Stomach (tissue), 9 donors: Measurements from ENCODE around the gene NETO1. TPM values are rescaled to one million over a fixed set of nuclear protein-coding genes. Genes with fewer than 3 reads are reported as not detected.

Source experiments
- DNase-seq, 2 donors: peaks; one replicate each; pipeline versions ENCODE4 v3.0.0 to v3.0.0-alpha.2; 2013 to 2019
- H3K27ac ChIP-seq, 5 donors: fragments of 200-600 bp in 4 of 5; sonication (generic) in 4 of 5; one replicate each; pipeline ENCODE4 v1.5.1; 2013 to 2019; ENCODE audit warnings: mild to moderate bottlenecking in 1 of 5, moderate library complexity in 1 of 5
- H3K27me3 ChIP-seq, 3 donors: fragments of 200-600 bp; sonication (generic); one replicate each; pipeline ENCODE4 v1.5.1; 2017 to 2019; ENCODE audit warnings: mixed run types in 1 of 3
- H3K36me3 ChIP-seq, 4 donors: fragments of 200-600 bp; sonication (generic); 1 replicate in 3 of 4; 2 replicates in 1 of 4; pipeline ENCODE4 v1.5.1; 2016 to 2019
- H3K4me1 ChIP-seq, 4 donors: fragments of 200-600 bp; sonication (generic); one replicate each; pipeline ENCODE4 v1.5.1; 2016 to 2019
- H3K4me3 ChIP-seq, 4 donors: fragments of 200-600 bp; sonication (generic) in 3 of 4; one replicate each; pipeline ENCODE4 v1.5.1; 2016 to 2019; ENCODE audit warnings: mild to moderate bottlenecking in 1 of 4
- H3K9me3 ChIP-seq, 4 donors: fragments of 200-600 bp; sonication (generic); one replicate each; pipeline ENCODE4 v1.5.1; 2016 to 2019
- CTCF ChIP-seq, 7 experiments: fragments of 450-650 bp in 4 of 7; fragments of 200-600 bp in 3 of 7; sonication (generic) in 3 of 7; IDR thresholded peaks; one replicate each; pipeline ENCODE4 v1.5.1; 2016 to 2019; ENCODE audit warnings: antibody characterized with exemption in 7 of 7, control low read depth in 2 of 7, mild to moderate bottlenecking in 1 of 7
- EP300 ChIP-seq: sonication (generic); formaldehyde crosslinking; IDR thresholded peaks from one replicate; pipeline ENCODE4 v1.6.1; 2017; ENCODE audit warnings: antibody characterized with exemption
- POLR2A ChIP-seq, 4 donors: fragments of 450-650 bp; IDR thresholded peaks; one replicate each; pipeline ENCODE4 v1.6.1; 2016; ENCODE audit warnings: antibody characterized with exemption in 4 of 4, control low read depth in 2 of 4, mild to moderate bottlenecking in 1 of 4, moderate library complexity in 1 of 4
- POLR2AphosphoS5 ChIP-seq, 3 donors: sonication (generic); formaldehyde crosslinking; IDR thresholded peaks; one replicate each; pipeline ENCODE4 v1.6.1; 2016; ENCODE audit warnings: antibody characterized with exemption in 3 of 3
- WGBS, 5 donors: extraction: QIAGEN DNeasy Blood & Tissue Kit in 3 of 5; methylation state at CpG; one replicate each; pipeline versions ENCODE4 v1.1.5 to v1.1.7; 2013 to 2018; 5-methylcytosine and 5-hydroxymethylcytosine counted together
- intact Hi-C: fragments of 100-400 bp; cut with DNase I; formaldehyde crosslinking; loops from one replicate; pipeline ENCODE4 v1.15.1; 2023; ENCODE audit warnings: low total_unique reads
- polyA plus RNA-seq, 3 donors: library from polyadenylated mRNA; stranded (reverse); fragments of 200-250 nt; gene quantifications; one replicate each; pipeline ENCODE4 v1.2.3, GENCODE V29; 2013
- total RNA-seq, 5 donors: library from RNA; depleted of rRNA; stranded (reverse); fragments of >200 nt; gene quantifications; one replicate each; pipeline versions ENCODE4 v1.1.0 to v1.2.3, GENCODE V29; 2014 to 2016
- donor health status: healthy with polysubstance abuse.
- donor health status: Bipolar disorder and iron deficiency.
- donor health status: healthy.

NETO1 gene
- total and polyA plus RNA-seq, 8 donors = 0.06 to 8.8 (median 0.53) TPM; not detected in 2

GRCh38 chr18:72774914-72775313, 92.9 kb downstream of the NETO1 start:
- no peaks in the 10 kb centered on the region for H3K4me1 ChIP-seq
- H3K27me3 ChIP-seq = no peaks in the 10 kb centered on the region
- no peak for TF ChIP-seq POLR2A (IDR thresholded peaks at IDR 0.05)
- TF ChIP-seq POLR2AphosphoS5 (IDR thresholded peaks at IDR 0.05) = no peak
- no peak for TF ChIP-seq CTCF (IDR thresholded peaks at IDR 0.05)
- TF ChIP-seq EP300 = no peak
- no peak for DNase-seq
- intact Hi-C loops = no loop called here
- no peak overlapping the region for H3K4me3 ChIP-seq
- 74 to 86% (median 76%) methylated on average over 2 of the region's 2 CpGs for WGBS, 5 donors
- no peaks in the 10 kb centered on the region for H3K9me3 ChIP-seq
- H3K36me3 ChIP-seq = no peaks in the 10 kb centered on the region
- no peak overlapping the region for H3K27ac ChIP-seq

GRCh38 chr18:72772916-72773315, 94.9 kb downstream of the NETO1 start:
- intact Hi-C loops = no loop called here
- H3K4me3 ChIP-seq = no peak overlapping the region
- no peak overlapping the region for H3K27ac ChIP-seq
- H3K9me3 ChIP-seq = no peaks in the 10 kb centered on the region
- H3K36me3 ChIP-seq = no peaks in the 10 kb centered on the region
- no peak for TF ChIP-seq POLR2A (IDR thresholded peaks at IDR 0.05)
- no peak for TF ChIP-seq EP300
- no peak for TF ChIP-seq POLR2AphosphoS5 (IDR thresholded peaks at IDR 0.05)
- TF ChIP-seq CTCF (IDR thresholded peaks at IDR 0.05) = no peak
- DNase-seq = no peak
- no peaks in the 10 kb centered on the region for H3K4me1 ChIP-seq
- H3K27me3 ChIP-seq = no peaks in the 10 kb centered on the region

DNA sequence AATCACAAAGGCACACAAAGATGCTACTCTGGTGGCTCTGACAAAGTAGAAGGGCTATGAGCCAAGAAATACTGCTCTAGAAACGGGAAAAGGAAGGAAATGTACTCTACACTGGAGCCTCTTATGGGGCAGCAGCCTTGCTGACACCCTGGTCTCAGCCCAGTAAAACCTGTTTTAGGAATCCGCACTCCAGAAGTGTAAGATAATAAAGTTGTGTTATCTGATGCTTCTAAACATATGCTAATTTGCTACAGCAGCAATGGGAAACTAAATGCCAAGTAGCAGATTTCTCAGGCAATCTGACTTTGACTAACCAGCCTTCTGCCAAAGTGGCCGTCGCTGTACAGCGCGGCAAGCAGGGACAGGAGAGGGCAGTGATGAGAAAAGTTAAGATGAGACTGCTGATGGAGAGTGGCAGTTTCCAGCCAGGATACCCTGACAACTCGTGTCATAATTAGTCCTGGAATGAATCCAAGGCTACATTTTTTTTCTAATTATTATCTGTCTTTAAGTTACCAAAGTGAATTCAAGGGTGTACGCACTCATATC, 99.0 kb downstream of the NETO1 start:
- DNase-seq = peak in 1 of 2 donors; percentile 2
- Histone ChIP-seq H3K27me3 (no peaks in the 10 kb centered on the region), H3K4me3 (no peak overlapping the region), H3K9me3 (no peaks in the 10 kb centered on the region), H3K36me3 (no peaks in the 10 kb centered on the region), H3K4me1 (no peaks in the 10 kb centered on the region), H3K27ac (no peak overlapping the region)
- 54 to 64% (median 61%) methylated on average over 8 of the region's 8 CpGs for WGBS, 5 donors
- intact Hi-C loops = no loop called here
- TF ChIP-seq POLR2A (IDR thresholded peaks at IDR 0.05) = no peak
- TF ChIP-seq POLR2AphosphoS5 (IDR thresholded peaks at IDR 0.05) = no peak
- no peak for TF ChIP-seq CTCF (IDR thresholded peaks at IDR 0.05)
- no peak for TF ChIP-seq EP300

DNA sequence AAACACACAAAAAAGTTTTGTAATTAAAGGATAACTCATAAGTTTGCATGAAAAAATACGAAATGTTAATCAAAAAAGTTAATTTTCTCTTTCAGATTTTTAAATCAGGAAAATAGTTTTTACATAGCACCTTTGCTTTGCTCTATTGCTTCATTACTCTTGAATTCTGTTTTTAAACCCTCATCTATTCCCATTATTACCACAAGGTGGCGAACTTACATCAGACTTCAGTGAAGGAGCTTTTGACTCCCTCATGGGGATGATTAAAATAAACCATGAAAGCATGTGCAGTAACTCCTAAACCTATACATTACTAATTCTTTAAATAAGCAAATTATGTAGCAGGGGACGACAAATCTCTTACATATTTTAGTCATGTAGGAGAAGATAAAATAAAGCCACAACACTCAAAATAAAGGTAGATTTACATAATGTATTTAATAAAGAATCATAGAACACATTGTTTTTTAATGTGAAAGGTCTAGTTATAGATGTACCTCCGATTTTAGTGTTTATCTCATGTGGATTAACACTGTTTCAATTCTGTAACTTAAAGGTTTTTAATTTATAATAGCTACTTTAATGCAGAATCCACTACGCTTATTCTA, 105.2 kb downstream of the NETO1 start:
- Histone ChIP-seq H3K9me3 (no peaks in the 10 kb centered on the region), H3K27me3 (peaks cover 0 to 5% (median 0%) of the 10 kb centered on the region in 3 donors), H3K27ac (no peak overlapping the region), H3K4me1 (no peaks in the 10 kb centered on the region), H3K4me3 (no peak overlapping the region), H3K36me3 (no peaks in the 10 kb centered on the region)
- TF ChIP-seq POLR2AphosphoS5 (IDR thresholded peaks at IDR 0.05) = no peak
- TF ChIP-seq CTCF (IDR thresholded peaks at IDR 0.05) = peak in 5 of 7 experiments; percentile 24 to 72 (median 60)
- WGBS, 5 donors = 16 to 21% (median 16%) methylated on average over 5 of the region's 5 CpGs
- intact Hi-C loops = loop anchor here (5.0 kb wide), 1 partner anchor 1085 kb away; no protein-coding TSS in a partner anchor
- peak in 1 of 2 donors; percentile 78 for DNase-seq
